ENCODE measurements around the gene DIS3L2.
"Not testable (repeated sequence)": the region's sequence is repeated elsewhere in the genome, so short reads cannot be mapped to it uniquely, and the experiment has no call there.

The DIS3L2 gene

DNA sequence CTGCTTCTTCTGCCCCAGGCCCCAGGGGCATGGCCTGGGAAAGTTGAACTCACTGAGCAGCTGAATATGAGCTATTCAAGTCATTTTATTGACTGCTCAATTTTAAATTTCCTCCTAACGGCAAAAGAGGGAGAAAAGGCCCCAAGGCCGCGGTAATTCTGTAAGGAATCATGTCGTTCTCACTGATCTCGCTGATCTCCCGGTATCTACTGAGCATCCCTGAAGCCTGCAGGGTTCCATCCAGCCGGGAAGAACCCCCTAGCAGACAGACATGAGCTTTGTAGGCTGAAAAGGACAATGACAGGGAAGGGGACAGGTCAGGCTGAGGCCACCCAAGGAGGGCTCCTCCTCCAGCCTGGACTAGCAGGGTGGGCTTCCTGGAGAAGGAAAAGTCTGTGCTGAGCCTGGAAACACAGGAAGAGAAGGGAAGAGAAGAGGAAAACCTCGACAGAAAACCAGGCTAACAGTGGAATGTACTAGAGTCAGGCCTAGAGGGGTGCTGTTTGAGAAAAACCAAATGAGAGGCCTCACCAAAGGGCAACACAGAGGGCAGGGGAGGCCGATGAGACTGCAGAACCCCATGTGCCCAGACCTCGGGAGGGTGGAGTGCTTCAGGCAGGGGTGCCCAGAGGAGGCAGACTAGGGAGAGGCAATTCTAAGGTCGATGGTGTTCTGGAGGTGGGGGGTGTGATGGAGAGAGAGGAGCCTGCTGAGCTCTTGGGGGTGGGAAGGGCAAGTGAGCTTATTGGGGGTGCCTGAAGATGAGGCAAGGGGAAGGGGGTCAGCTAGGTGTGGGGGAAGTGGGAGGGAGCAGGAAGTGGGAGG, 32.4 kb upstream of the DIS3L2 start:
- DNase-seq: no peak

DNA sequence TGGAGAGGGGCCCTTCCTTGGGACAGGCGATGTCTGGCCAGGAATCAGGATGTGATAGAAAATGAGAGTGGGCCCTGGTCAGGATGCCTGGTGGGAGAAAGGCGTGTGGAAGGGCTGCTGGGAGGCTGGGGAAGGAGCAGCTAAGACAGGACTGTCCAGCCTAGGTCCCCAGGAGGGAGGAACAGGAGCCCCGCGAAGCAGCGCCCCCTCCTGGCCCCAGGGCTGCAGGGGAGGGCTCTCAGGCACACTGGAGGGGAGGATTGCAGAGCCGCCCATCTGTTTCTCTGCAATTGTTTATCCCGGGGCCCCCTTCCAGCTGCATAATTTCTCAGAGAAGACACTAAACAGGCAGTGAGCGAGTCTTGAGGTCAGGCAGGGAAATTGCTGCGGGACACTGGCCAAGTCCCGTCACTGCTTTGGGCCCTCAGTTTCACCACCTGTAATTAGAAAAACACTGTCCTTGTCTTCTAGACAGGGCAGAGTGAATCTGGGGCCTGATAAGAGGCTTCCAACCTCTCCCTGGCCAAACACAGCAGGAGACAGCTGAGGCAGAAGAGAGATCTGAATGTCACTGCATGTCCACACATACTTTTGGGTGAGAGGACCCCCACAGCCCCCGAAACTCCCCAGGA, 31.4 kb upstream of the DIS3L2 start:
- peak; percentile 16 for DNase-seq

DNA sequence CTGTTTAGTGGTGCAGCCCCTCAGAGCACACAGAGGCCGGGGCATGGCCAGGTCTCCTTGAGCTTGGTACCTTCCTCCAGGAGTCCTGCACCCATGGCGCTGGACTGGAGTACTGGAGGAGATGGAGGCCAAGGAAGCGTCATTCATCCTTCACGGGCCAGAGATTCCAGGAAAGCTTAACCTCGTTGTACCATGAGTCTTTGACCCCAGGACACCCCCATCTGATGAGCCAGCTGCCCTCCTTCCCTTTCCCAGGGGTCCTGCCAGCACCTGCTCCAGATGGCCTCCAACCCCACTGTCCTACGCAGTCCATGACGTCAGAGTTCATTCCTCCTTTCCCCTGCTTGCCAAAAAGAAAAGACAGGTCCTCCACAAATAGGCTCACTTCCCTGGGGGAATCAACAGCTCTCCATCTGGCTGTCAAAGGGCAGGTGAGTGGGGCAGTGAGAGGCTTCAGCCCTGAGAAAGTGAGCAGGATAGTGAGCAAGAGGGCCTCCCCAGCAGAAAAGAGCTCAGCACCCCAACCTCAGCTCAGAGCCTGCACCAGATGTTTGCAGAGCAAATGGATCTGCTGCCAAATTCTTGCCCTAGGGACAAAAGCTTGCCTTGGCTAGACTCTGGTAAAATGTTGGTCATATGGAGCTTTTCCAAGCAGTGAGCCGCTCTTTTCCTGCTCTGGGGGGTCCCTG, 30.8 kb upstream of the DIS3L2 start:
- DNase-seq: no peak

DNA sequence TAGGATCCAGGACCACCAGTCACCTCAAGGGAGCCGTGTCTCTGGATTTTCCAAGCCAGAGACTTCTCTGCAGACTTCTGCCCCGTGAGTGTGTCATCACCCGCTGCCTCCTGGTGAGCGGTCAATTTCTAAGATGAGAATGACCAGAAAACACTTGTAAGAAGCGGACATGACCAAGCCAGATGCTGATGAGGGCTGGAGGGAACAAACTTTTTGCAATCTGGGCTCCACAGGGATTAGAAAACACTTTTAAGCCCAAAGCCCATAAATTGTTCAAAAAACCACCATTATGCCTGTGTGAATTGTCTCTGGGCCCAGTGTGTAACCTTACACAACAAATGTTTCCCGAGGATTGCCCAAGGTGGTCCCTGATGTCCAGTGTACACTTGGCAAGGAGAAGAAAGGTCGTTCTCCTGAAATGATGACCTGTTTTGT, 30.0 kb upstream of the DIS3L2 start:
- DNase-seq: no peak

DNA sequence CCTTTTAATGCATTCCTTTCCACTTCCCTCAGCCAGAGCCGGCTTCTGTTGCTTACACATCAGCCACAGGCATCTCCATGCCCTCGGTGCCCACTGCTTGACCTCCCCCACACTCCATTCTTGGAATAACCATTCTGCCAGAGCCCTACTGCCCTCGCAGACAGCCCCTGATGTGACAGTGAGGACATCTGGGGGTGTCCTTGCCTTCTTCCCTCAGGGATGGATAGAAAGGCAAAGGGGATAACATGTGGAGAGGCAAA, 28.9 kb upstream of the DIS3L2 start:
- DNase-seq: no peak

DNA sequence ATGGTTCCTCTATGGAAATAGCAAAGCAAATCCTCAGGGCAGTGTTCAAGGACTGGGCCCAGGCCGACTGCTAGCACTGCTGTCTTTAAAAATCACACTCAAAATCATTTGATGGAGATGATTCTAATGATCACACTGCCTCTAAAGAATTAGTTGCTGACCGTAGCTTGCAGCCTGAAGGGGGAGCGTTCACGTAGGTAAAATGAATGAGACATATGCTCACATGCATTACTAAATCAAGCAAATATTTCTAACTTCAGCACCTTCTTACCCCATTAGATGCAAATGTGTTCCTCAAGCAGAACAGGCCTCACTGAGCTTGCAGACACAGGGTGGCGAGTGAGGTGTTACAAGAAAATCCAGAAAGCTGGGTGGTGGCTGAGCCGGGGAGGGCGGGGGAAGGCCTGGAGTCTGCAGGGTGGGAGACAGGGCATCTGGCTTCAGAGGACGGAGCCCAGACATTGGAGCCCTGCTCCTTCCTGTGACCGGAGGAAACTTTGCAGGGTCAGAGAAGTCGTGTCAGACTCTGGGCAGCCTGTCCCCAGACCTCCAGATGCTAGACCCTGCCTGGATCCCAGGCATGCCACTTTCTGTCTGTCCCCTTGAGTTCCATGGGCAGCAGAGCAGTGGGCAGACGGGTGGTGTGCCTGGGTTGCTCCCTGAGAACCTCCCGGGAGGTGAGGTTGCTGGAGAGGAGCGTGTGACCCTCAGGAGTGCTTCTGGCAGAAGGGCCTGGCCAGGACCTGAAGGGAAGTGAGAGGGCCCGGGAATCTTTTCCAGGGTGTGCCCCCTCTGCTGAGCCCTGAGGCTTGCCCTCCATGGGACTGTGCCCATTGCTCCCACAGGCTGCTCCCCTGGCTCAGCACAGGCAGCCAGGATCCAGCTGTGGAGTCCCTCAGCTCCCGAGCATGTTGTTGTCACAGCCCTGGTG, 28.3 kb upstream of the DIS3L2 start:
- DNase-seq: no peak

DNA sequence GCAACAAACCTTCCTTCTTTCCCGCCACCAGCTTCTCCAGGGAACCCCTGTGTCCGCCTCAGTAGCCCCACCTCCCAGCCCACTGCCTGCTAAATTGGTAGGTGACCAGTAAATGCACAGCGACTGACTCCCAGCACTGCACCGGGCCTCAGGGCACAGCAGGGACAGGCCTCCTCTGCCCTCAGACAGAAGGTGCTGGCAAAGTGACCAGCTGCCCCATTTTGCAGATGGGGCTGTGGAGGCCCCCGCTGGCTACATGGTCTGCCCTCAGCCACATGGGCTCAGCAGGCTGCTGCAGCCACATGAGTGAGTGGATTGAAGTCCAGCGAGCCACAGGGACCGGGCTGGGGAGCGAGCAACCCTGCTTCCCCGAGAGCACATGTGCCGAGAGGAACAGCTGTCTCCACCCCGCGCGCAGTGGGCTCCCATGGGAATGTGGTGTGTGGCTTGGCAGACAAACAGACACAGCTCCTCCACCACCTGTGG, 27.6 kb upstream of the DIS3L2 start:
- no peak for DNase-seq

DNA sequence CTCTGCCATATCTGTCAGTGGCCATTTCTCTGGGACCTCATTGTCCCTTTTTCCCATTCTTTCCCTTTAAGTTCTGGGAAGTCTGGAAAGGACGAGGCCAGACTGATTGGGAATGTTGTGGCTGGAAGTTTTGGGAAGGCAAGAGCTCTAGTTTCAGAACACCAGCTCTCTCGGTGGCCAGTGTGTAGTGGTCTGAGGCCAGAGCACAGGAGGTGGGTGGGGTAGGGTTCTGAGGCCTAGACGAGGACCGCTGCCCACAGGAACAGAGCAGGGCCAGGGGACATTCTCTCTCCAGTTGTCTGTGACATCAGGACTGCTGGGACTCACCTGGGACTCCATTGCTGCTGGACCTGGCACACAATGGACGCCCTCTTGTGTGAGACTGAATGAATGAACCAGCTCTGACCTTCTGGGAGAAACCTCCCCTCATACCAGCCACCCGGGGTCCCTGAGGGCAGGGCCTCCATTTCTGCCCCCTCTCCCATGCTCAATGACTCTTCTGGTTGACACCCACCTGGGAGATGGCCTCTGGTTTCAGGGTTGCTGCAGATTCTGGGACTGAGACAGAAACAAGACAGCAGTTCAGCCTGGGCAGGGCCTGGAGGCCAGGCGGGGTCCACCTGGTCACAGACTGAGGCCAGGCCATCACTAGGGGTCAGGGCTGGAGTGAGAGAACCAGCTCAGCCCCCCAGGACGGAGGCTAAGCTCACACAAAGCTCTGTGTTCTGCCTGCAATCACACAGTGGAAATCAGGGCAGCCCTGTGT, 26.9 kb upstream of the DIS3L2 start:
- DNase-seq: no peak

DNA sequence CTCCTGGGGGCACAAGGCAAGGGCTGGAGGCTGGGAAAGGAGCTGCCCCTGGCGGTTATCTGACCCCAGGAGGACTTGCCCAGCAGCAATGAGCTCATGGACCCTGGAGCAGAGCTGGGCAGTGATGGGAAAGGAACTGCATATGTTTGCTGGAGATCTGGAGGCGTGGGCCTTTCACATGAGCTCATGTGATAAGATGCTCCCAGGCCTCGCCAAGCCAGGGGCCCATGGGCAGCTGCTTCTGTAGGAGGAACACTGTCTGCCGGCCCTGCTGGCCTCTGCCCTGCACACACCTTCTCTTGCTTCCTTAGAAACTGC, 26.3 kb upstream of the DIS3L2 start:
- DNase-seq: no peak

DNA sequence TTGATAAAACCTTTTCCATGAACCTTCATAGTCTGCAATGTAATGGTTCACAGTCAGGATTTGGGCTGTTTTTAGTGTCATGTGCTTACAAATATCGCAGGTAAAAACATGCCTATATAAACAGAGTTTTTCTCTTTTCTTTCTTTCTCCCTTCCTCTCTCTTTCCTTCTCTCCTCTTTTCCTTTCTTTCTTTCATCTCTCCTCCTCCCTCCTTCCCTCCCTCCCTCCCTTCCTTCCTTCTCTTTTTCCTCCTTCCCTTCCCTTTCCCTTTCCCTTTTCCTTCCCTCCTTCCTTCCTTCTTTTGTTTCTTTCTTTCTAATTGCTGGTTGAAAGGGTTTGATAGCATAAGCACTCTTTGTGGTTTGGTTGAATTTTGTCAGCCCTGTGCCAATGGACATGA, 25.7 kb upstream of the DIS3L2 start:
- DNase-seq: no peak

DNA sequence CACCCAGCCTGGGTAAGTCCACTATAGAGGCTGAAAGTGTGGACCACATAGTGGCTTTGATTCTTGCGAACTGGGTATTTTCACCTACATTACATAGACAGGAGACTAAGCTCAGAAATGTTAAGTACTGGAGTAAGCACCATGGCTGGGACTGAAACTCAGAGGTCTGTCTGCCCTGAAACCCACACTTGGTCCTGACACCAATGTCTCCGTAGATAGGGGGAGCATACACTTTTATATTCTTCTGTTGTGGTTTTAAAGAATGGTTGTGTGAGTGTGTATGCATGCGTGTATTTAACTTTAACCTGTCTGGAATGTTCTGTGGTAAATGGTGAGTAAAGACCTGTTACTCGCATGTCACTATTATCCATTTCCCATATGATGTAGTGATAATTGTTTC, 25.0 kb upstream of the DIS3L2 start:
- DNase-seq: no peak

DNA sequence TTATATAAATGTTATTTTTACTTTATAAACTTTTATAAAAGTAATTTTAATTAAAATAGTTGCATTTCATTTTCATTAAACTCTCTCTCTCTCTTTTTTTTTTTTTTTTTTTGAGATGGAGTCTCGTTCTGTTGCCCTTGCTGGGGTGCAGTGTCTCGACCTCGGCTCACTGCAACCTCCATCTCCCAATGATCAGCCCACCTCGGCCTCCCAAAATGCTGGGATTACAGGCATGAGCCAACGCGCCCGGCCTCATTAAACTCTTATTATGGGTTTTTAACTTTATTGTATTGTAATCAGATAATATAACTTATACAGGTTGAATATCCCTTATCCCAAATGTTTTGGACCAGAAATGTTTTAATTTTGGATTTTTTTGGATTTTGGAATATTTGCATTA, 24.5 kb upstream of the DIS3L2 start:
- no peak for DNase-seq

DNA sequence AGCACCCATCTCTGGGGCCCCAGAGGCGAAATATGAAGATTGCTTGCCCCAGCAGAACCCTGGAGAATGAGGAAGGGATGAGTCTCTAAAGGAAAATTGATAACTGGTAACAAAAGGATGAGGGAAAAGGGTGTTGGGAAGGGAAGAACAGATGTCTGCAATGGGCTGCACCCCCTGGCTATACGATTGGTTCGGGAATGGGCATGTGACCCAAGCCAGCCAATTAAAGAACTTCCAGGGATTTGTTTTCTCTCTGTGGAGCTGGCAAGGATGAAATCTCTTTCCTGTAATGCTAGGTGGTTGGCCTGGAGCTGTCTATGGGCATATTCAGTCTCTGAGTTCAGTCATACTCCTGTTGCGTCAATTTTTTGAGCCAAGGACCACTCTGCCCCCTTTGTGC, 22.5 kb upstream of the DIS3L2 start:
- no peak for DNase-seq

DNA sequence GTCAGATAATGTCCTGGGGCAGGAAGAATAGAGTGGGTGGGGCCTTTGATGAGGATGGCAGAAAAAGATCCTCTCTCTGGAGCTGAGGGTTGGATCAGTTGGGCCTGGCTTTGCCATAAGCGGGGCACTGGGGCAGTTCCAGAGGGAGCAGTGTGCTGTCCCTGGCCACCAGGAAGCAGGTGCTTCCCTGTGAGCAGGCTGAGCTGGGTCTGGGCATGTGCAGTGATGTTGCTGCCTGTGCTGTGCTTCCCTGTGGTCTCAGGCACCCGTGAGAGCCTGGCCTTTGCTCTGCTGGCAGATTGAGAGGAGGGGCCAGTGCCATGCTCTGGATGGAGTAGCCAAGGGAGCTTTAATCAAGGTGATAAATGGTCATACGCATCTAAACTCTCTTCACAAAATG, 20.7 kb upstream of the DIS3L2 start:
- no peak for DNase-seq

DNA sequence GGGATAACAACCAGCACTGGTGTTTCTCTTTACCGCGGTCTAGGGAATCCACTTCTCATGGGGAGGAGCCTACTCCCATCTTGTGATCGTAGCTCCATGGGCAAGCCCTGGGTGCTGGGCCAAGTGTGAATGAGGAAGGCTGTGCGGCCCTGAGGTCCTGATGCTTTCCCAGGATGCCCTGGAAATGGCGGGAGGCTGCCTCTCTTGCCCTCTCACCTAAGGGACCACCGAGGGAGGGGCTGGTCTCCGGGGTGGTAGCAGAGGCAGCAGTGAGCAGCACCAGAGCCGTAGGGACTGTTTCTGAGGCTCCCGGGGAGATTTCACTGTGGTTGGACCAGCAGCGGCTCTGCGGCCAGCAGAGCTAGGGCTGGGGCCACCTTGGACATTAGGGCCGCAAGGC, 19.8 kb upstream of the DIS3L2 start:
- no peak for DNase-seq

DNA sequence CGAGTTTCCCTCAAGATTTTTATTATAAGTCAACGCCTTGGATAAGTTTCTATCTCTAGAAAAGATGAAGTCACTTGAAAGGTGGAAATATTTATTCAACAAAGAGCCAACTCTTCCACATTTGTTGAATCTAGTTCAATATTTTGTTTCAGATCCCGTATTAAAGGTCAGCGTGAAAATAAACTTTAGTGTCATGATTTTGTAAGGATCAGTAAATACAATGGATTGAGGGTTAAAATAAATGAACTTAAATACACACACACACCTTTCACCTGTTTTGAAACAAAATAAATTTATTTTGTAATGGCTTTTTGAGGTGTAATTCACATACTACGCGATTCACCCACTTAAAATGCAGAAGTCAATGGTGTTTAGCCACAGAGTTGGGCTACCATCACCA, 19.3 kb upstream of the DIS3L2 start:
- no peak for DNase-seq

DNA sequence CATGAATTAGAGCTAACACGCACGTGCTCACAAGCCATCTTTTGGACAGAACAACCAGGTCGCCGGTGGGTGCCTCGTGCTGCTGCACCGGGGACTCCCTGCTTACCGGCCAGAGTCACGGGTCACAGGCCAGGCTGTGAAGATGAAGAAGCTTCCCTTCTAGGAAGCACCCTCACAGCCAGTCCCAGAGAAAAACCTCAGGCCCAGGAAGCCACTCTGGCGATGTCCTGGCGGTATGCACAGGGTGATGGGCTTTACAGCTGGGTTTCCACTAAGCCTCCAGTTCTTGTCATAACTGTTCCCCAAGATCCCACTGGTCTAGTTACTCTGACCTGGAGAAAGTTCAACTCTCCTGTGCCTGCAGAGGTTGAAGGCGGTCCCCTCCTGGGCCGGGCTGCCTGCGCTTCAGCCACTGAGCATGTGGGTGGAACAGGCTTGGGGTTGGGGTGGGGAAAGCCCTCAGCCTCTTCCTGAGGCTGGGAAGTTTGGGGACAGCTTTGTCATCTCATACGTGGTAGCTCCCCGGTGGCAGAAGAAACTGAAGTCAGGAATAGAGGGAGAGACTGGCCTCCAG, 15.2 kb upstream of the DIS3L2 start:
- no peak for DNase-seq

DNA sequence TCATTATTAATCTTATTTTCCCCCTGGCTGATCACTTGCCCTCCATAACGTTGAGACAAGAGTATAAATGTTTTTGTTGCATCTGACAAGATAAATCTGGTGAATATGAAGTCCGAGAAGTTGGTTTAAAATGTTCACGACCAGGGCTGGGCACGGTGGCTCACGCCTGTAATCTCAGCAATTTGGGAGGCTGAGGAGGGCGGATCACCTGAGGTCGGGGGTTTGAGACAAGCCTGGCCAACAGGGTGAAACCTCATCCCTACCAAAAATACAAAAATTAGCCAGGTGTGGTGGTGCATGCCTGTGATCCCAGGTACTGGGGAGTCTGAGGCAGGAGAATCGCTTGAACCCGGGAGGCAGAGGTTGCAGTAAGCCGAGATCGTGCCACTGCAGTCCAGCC, 14.4 kb upstream of the DIS3L2 start:
- DNase-seq: not testable (repeated sequence)

DNA sequence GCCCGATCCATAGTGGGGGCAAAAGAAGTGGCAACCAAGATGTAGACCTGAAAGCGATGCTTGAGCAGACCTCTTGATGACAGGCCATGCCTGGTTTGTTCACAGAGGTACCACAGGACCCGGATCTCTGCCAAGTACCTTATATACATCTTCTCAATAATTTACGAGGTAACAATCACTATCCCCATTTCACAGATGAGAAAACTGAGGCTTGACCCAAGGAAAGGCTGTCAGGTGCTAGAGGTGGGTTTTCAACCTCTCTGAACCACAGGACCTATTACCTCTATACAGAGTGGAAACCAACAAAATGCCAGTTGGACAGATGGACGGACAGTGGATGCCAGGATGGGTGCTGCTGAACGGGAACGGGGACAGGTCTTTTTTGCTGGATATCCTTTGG, 13.8 kb upstream of the DIS3L2 start:
- no peak for DNase-seq

DNA sequence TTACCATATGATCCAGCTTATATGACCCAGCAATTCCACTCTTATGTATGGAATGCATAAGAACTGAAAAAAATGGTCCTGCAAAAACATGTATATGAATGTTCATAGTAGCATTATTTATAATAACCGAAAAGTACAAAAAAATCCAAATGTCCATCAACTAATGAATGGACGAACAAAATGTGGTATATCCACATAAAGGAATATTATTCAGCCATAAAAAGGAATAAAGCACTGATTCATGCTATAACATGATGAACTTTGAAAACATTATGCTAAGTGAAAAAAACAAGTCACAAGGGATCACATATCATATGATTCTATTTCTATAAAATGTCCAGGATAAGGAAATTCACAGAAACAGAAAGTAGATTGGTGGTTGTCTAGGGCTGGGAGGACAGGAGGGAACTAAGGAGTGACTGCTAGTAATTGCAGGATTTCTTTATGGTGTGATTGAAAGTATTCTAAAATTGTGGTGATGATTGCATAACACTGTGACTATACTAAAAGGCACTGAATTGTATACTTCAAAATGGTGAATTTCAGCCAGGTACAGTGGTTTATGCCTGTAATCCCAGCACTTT, 10.0 kb upstream of the DIS3L2 start:
- DNase-seq: peak; percentile 32

DNA sequence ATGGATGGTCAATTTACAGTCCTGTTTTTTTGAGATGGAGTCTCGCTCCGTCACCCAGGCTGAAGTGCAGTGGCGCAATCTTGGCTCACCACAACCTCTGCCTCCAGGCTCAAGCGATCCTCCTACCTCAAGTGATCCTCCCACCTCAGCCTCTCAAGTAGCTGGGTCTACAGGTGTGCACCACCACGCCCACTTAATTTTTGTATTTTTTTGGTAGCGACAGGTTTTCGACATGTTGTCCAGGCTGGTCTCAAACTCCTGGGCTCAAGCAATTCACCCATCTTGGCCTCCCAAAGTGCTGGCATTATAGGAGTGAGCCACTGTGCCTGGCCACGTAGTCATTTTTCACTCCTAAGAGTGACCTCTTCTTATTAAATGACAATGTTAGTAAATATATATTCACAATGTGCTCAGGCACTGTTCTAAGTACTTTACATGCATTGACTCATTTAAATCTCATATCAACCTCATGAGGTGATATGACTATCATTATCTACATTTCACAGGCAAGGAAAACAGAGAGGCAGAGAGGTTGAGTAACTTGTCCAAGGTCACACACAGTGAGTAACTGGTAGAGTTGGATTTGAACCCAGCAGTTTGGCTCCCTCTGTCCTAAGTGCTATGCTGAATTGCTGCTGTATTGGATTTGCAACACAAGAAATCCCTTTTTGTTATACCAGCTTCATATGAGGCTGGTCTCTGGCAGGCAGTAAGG, 5.6 kb upstream of the DIS3L2 start:
- DNase-seq: no peak

Measured in suppressor macrophage treated with lipopolysaccharide for 4 hours (primary cell).